OCI-LY3 (cell line): ENCODE data around the gene SHC3.

Experiments used
- EZH2phosphoT487 ChIP-seq: fragments of 200-600 bp; shearing (Covaris generic); IDR thresholded peaks from 2 replicates; pipeline ENCODE4 v1.6.1; 2018; ENCODE audit warnings: antibody characterized with exemption, mixed run types, low read depth
- TF ChIP-seq, protein P1 (sequence below): fragments of 200-600, 300-600 bp; sonication (generic); IDR thresholded peaks from 2 replicates; pipeline ENCODE4 v1.5.1; 2014; ENCODE audit warnings: antibody characterized with exemption, low read length, low read depth

- TF ChIP-seq, protein P1, sequence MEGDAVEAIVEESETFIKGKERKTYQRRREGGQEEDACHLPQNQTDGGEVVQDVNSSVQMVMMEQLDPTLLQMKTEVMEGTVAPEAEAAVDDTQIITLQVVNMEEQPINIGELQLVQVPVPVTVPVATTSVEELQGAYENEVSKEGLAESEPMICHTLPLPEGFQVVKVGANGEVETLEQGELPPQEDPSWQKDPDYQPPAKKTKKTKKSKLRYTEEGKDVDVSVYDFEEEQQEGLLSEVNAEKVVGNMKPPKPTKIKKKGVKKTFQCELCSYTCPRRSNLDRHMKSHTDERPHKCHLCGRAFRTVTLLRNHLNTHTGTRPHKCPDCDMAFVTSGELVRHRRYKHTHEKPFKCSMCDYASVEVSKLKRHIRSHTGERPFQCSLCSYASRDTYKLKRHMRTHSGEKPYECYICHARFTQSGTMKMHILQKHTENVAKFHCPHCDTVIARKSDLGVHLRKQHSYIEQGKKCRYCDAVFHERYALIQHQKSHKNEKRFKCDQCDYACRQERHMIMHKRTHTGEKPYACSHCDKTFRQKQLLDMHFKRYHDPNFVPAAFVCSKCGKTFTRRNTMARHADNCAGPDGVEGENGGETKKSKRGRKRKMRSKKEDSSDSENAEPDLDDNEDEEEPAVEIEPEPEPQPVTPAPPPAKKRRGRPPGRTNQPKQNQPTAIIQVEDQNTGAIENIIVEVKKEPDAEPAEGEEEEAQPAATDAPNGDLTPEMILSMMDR = no peak
- no peak for TF ChIP-seq EZH2phosphoT487
Observed at GRCh38 chr9:88974641-88975040, 204.0 kb downstream of the SHC3 start.
